ENCODE measurements around the gene ALOX15B. TPM values are rescaled to one million over a fixed set of nuclear protein-coding genes. Genes with fewer than 3 reads are reported as not detected.
A peak's percentile ranks its signal among the peaks of the same experiment; 100 is the strongest.
"Not testable (repeated sequence)": the region's sequence is repeated elsewhere in the genome, so short reads cannot be mapped to it uniquely, and the experiment has no call there.

The ALOX15B gene
- total RNA-seq, 1 donor from 2014 or later, result not detected

DNA sequence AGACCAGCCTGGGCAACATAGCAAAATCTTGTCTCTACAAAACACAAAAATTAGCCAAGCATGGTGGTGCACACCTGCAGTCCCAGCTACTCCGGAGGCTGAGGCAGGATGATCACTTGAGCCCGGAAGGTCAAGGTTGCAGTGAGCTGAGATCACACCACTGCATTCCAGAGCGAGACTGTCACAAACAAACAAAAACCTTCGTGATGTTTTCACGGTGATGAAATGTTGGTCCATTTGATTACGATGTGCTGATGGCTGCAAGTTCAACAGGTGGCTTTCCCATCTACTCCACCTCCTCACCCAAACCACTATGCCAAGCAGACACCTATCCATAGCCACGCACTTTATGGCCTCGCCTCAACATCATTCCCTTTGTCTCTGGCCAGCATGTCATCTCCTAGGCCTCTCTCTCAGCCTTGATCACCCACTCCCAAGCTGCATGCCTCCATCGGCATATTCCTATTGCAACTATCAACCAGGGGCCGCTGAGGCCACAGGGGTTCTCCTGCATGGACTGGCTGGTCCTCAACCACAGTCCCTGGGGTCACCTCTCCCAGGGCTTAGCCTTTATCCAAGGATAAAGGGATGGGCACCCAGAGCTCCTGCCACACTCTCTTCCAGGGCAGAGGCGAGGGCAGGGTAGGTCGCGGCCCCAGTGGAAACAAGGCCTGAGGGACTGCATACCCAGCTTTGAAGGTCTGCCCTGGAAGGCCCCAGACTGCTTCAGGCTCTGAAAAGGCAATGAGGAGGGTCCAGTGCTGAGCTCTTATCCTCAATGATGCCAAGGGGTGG lies 17.1 kb upstream of the ALOX15B start:
- H3K27me3 ChIP-seq (ENCODE audit: insufficient read depth, low read length), result peaks cover 5% of the 10 kb centered on the region
- no peak for DNase-seq (ENCODE audit: low read depth)
- H3K4me1 ChIP-seq (ENCODE audit: insufficient read depth, low read length), result no peaks in the 10 kb centered on the region
- H3K4me2 ChIP-seq (ENCODE audit: low read length), result no peak overlapping the region
- no peak for FAIRE-seq
- Mint-ChIP-seq H3K9me3 (ENCODE audit: unreplicated experiment) (no peaks in the 10 kb centered on the region), H3K27ac (ENCODE audit: unreplicated experiment) (peak overlapping the region; percentile 38), H3K4me3 (ENCODE audit: unreplicated experiment) (no peak overlapping the region), H3K27me3 (ENCODE audit: low read depth, unreplicated experiment) (peaks cover 10% of the 10 kb centered on the region), H3K4me1 (ENCODE audit: low read depth, unreplicated experiment) (peaks cover 30% of the 10 kb centered on the region), H3K36me3 (ENCODE audit: low read depth, unreplicated experiment) (no peaks in the 10 kb centered on the region)
- no peak for TF ChIP-seq EZH2 (IDR thresholded peaks at IDR 0.05; ENCODE audit: insufficient read depth, low read length)
- TF ChIP-seq, protein P1, sequence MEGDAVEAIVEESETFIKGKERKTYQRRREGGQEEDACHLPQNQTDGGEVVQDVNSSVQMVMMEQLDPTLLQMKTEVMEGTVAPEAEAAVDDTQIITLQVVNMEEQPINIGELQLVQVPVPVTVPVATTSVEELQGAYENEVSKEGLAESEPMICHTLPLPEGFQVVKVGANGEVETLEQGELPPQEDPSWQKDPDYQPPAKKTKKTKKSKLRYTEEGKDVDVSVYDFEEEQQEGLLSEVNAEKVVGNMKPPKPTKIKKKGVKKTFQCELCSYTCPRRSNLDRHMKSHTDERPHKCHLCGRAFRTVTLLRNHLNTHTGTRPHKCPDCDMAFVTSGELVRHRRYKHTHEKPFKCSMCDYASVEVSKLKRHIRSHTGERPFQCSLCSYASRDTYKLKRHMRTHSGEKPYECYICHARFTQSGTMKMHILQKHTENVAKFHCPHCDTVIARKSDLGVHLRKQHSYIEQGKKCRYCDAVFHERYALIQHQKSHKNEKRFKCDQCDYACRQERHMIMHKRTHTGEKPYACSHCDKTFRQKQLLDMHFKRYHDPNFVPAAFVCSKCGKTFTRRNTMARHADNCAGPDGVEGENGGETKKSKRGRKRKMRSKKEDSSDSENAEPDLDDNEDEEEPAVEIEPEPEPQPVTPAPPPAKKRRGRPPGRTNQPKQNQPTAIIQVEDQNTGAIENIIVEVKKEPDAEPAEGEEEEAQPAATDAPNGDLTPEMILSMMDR (IDR thresholded peaks at IDR 0.05; ENCODE audit: insufficient read depth, low read depth, low read length), result no peak
- no peak overlapping the region for H3K9ac ChIP-seq (ENCODE audit: low read length)
- no peaks in the 10 kb centered on the region for H3K9me3 ChIP-seq (ENCODE audit: insufficient read depth, low read depth, low read length)
- no peak overlapping the region for H3K4me3 ChIP-seq (ENCODE audit: insufficient read depth, low read depth, low read length)
- no peaks in the 10 kb centered on the region for H4K20me1 ChIP-seq (ENCODE audit: insufficient read depth, low read length)
- H2AFZ ChIP-seq (ENCODE audit: low read depth, low read length), result no peak overlapping the region
- no peaks in the 10 kb centered on the region for H3K79me2 ChIP-seq (ENCODE audit: insufficient read depth, low read length)
- H3K27ac ChIP-seq (ENCODE audit: low read depth, low read length), result no peak overlapping the region
- H3K36me3 ChIP-seq (ENCODE audit: insufficient read depth, low read length), result no peaks in the 10 kb centered on the region

DNA sequence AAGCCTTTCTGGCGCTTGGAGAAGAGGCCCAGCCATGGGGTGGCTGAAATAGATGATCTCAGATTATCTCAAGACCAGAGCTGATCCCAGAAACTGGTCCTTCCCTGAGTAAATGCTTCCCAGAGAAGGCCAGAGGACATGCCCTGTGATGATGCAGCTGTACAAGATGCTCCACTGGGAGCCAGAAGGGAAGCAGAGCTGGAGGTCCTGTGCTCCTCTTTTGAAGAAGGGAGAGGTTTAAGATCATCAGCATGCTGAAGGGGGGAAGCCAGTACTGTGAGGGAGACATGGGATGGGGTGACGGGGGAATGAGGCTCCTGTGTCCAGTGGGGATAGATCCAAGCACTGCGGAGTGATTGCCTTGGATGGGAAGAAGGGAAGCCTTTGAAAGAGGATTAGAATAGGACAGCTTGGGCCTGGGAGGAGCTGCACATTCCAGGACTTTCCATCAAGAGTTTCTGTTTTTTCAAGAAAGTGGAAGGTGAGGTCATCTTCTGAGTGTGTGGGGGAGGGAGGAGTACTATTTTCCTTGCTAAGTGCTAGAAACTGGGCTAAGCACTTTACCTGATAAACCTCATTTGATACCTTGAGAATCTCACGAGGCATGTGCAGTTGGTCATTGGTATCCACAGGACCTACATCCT lies 16.4 kb upstream of the ALOX15B start:
- Mint-ChIP-seq H3K4me3 (ENCODE audit: unreplicated experiment) (peak overlapping the region; percentile 60), H3K27me3 (ENCODE audit: low read depth, unreplicated experiment) (peaks cover 14% of the 10 kb centered on the region), H3K9me3 (ENCODE audit: unreplicated experiment) (no peaks in the 10 kb centered on the region), H3K27ac (ENCODE audit: unreplicated experiment) (peak overlapping the region; percentile 10), H3K36me3 (ENCODE audit: low read depth, unreplicated experiment) (no peaks in the 10 kb centered on the region), H3K4me1 (ENCODE audit: low read depth, unreplicated experiment) (peaks cover 30% of the 10 kb centered on the region)
- Histone ChIP-seq H3K4me3 (ENCODE audit: insufficient read depth, low read depth, low read length) (no peak overlapping the region), H3K27me3 (ENCODE audit: insufficient read depth, low read length) (peaks cover 9% of the 10 kb centered on the region), H3K4me2 (ENCODE audit: low read length) (no peak overlapping the region), H3K4me1 (ENCODE audit: insufficient read depth, low read length) (no peaks in the 10 kb centered on the region), H3K36me3 (ENCODE audit: insufficient read depth, low read length) (no peaks in the 10 kb centered on the region), H3K9ac (ENCODE audit: low read length) (no peak overlapping the region), H3K9me3 (ENCODE audit: insufficient read depth, low read depth, low read length) (no peaks in the 10 kb centered on the region), H2AFZ (ENCODE audit: low read depth, low read length) (peak overlapping the region; percentile 28), H4K20me1 (ENCODE audit: insufficient read depth, low read length) (no peaks in the 10 kb centered on the region), H3K27ac (ENCODE audit: low read depth, low read length) (no peak overlapping the region), H3K79me2 (ENCODE audit: insufficient read depth, low read length) (no peaks in the 10 kb centered on the region)
- no peak for FAIRE-seq
- TF ChIP-seq, protein P1 (IDR thresholded peaks at IDR 0.05; ENCODE audit: insufficient read depth, low read depth, low read length), result no peak
- TF ChIP-seq EZH2 (IDR thresholded peaks at IDR 0.05; ENCODE audit: insufficient read depth, low read length), result no peak
- no peak for DNase-seq (ENCODE audit: low read depth)

DNA sequence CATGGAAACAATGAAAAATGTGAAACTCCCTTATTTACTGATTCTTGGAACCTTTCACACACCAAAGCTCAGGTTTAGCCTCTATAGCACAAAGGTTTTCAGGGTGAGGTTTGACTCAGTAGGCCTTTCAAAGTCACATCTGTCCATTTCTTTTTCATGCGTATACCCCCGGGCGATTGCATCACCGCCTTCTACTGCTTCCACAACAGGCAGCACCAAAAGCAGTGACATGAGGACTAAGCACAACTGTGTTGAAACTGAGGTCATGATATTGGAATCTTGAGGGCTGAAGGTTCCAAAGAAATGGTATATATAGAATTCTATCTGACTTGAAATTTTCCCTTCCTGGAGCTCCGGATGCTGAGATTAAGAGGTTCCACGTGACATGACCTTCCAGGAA lies 14.7 kb upstream of the ALOX15B start:
- not testable (repeated sequence) for H3K4me2 ChIP-seq (ENCODE audit: low read length); H3K36me3 Mint-ChIP-seq (ENCODE audit: low read depth, unreplicated experiment); H3K27ac ChIP-seq (ENCODE audit: low read depth, low read length); H2AFZ ChIP-seq (ENCODE audit: low read depth, low read length); H3K4me3 ChIP-seq (ENCODE audit: insufficient read depth, low read depth, low read length); H3K79me2 ChIP-seq (ENCODE audit: insufficient read depth, low read length); H4K20me1 ChIP-seq (ENCODE audit: insufficient read depth, low read length); H3K9me3 ChIP-seq (ENCODE audit: insufficient read depth, low read depth, low read length); H3K9ac ChIP-seq (ENCODE audit: low read length); H3K27ac Mint-ChIP-seq (ENCODE audit: unreplicated experiment); DNase-seq (ENCODE audit: low read depth); H3K4me3 Mint-ChIP-seq (ENCODE audit: unreplicated experiment); H3K9me3 Mint-ChIP-seq (ENCODE audit: unreplicated experiment); FAIRE-seq; H3K36me3 ChIP-seq (ENCODE audit: insufficient read depth, low read length); H3K4me1 ChIP-seq (ENCODE audit: insufficient read depth, low read length)
- Mint-ChIP-seq H3K4me1 (ENCODE audit: low read depth, unreplicated experiment) (peaks cover 21% of the 10 kb centered on the region), H3K27me3 (ENCODE audit: low read depth, unreplicated experiment) (peaks cover 25% of the 10 kb centered on the region)
- H3K27me3 ChIP-seq (ENCODE audit: insufficient read depth, low read length), result peaks cover 23% of the 10 kb centered on the region

Measured in astrocyte (in vitro differentiated cells and primary cell).